Central memory CD4-positive, alpha-beta T cell (primary cell): Measurements from ENCODE around the gene PRR4.

Experiments used
- DNase-seq: peaks from one replicate; pipeline ENCODE4 v3.0.0; 2022

The PRR4 gene

GRCh38 chr12:10801741-10802140, 47.5 kb downstream of the PRR4 start:
- no peak for DNase-seq
